GM19025 (cell line): ENCODE measurements around the gene PRR20B.
"Not testable (repeated sequence)": the region's sequence is repeated elsewhere in the genome, so short reads cannot be mapped to it uniquely, and the experiment has no call there.

Source experiments
- ATAC-seq: cut with Tn5 transposase; IDR thresholded peaks from one replicate; pipeline ENCODE4 v1.9.1; 2021; ENCODE audit warnings: mild to moderate bottlenecking, low read depth, moderate library complexity; ENCODE audit not compliant: unreplicated experiment

PRR20B gene

GRCh38 chr13:57147188-57147587 is at the start of gene PRR20B:
TSS of gene PRR20B (plus strand) at chr13:57147488. CDS start at chr13:57147875, 387 bp downstream.
- ATAC-seq: not testable (repeated sequence)

GRCh38 chr13:57114945-57115344 is 32.3 kb upstream of the PRR20B start:
- ATAC-seq: no peak

- ATAC-seq: no peak
These were observed 23.6 kb upstream of the PRR20B start for GRCh38 chr13:57123681-57124080.

GRCh38 chr13:57128909-57129308 is 18.4 kb upstream of the PRR20B start:
- ATAC-seq: no peak

GRCh38 chr13:57136093-57136492 is 11.2 kb upstream of the PRR20B start:
- ATAC-seq: no peak

- no peak for ATAC-seq
These were observed 9.7 kb upstream of the PRR20B start for GRCh38 chr13:57137585-57137984.

- ATAC-seq: no peak
These were observed 8.3 kb upstream of the PRR20B start for GRCh38 chr13:57138988-57139387.

- not testable (repeated sequence) for ATAC-seq
These were observed 7.5 kb upstream of the PRR20B start for GRCh38 chr13:57139781-57140180.

GRCh38 chr13:57140235-57140968 is 6.9 kb upstream of the PRR20B start, which contains the start of gene PRR20A:
TSS of gene PRR20A (plus strand) at chr13:57140918. CDS start at chr13:57141305, 387 bp downstream.
- ATAC-seq: not testable (repeated sequence)

- ATAC-seq: not testable (repeated sequence)
These were observed 818 bp downstream of the PRR20B start for GRCh38 chr13:57148106-57148505.

GRCh38 chr13:57153761-57154160 is 6.5 kb downstream of the PRR20B start, which contains the start of gene PRR20C:
TSS of gene PRR20C (plus strand) at chr13:57154061. CDS start at chr13:57154448, 387 bp downstream.
- not testable (repeated sequence) for ATAC-seq

- not testable (repeated sequence) for ATAC-seq
These were observed 13.0 kb downstream of the PRR20B start, which contains the start of gene PRR20D for GRCh38 chr13:57160332-57160731. TSS of gene PRR20D (plus strand) at chr13:57160632. CDS start at chr13:57161019, 387 bp downstream.

GRCh38 chr13:57166897-57167296 is 19.6 kb downstream of the PRR20B start, which contains the start of gene PRR20E:
TSS of gene PRR20E (plus strand) at chr13:57167197. CDS start at chr13:57167584, 387 bp downstream.
- ATAC-seq: not testable (repeated sequence)

- no peak for ATAC-seq
These were observed 44.4 kb downstream of the PRR20B start for GRCh38 chr13:57191667-57192066.
